LNCAP (cell line): ENCODE measurements around the gene GNG5.

Experiments
- CTCF ChIP-seq: fragments of 450-650 bp; IDR thresholded peaks from 2 replicates; pipeline ENCODE4 v1.5.1; 2017; ENCODE audit warnings: mild to moderate bottlenecking

The GNG5 gene

GRCh38 chr1:84488107-84488506 is 18.3 kb downstream of the GNG5 start:
- TF ChIP-seq CTCF: no peak

- TF ChIP-seq CTCF: no peak
Measured at GRCh38 chr1:84481317-84481716, 25.1 kb downstream of the GNG5 start.

GRCh38 chr1:84480650-84481049 is 25.7 kb downstream of the GNG5 start:
- TF ChIP-seq CTCF: no peak

GRCh38 chr1:84479998-84480397 is 26.4 kb downstream of the GNG5 start:
- TF ChIP-seq CTCF: no peak

- no peak for TF ChIP-seq CTCF
Measured at GRCh38 chr1:84478876-84479868, 27.2 kb downstream of the GNG5 start, which contains the start of gene RPF1. RPF1 (plus strand) TSS chr1:84479266; CDS start chr1:84479282, 16 bp downstream.

GRCh38 chr1:84476225-84476624 is 30.2 kb downstream of the GNG5 start:
- no peak for TF ChIP-seq CTCF

GRCh38 chr1:84467298-84467697 is 39.1 kb downstream of the GNG5 start:
- TF ChIP-seq CTCF: no peak
